Kidney glomerular epithelial cell (primary cell): ENCODE measurements around the gene FLCN.

Experiments used
- DNase-seq: peaks from one replicate; lab custom pipeline; 2025; lab: John Stamatoyannopoulos, UW

Gene FLCN

GRCh38 chr17:17166446-17166845 is 70.5 kb downstream of the FLCN start:
- no peak for DNase-seq

- DNase-seq, result no peak
These were observed 71.2 kb downstream of the FLCN start for GRCh38 chr17:17165666-17166308.

GRCh38 chr17:17164676-17165075 is 72.3 kb downstream of the FLCN start:
- no peak for DNase-seq

GRCh38 chr17:17164156-17164555 is 72.8 kb downstream of the FLCN start:
- DNase-seq, result no peak
